OCI-LY7 (cell line): ENCODE measurements around the gene DUS1L. TPM values are rescaled to one million over a fixed set of nuclear protein-coding genes. Genes with fewer than 3 reads are reported as not detected.

Source experiments
- total RNA-seq, 2 experiments: library from RNA; depleted of rRNA in 1 of 2; stranded (reverse); fragments of >200 nt in 1 of 2; shearing (Covaris generic) in 1 of 2; gene quantifications; 2 replicates each; pipeline ENCODE4 v1.2.3, GENCODE V29; 2014 to 2022

DUS1L gene
- total RNA-seq, 2 experiments from 2014 or later = 320 to 388 TPM

Other genes with a start within 250 kb of the DUS1L start
- 249 and 288 TPM in 2 replicates for gene MCRIP1, start 232.5 kb downstream of the DUS1L start, total RNA-seq (2014; rRNA removed; shearing (Covaris generic))
- gene MCRIP1, start 232.5 kb downstream of the DUS1L start, total RNA-seq (2022) = 170 and 180 TPM in 2 replicates
- gene PPP1R27, start 230.8 kb downstream of the DUS1L start, total RNA-seq (2014; rRNA removed; shearing (Covaris generic)) = not detected in 2 replicates
- not detected in 2 replicates for gene PPP1R27, start 230.8 kb downstream of the DUS1L start, total RNA-seq (2022)
- gene P4HB, start 205.3 kb downstream of the DUS1L start, total RNA-seq (2014; rRNA removed; shearing (Covaris generic)) = 388 and 393 TPM in 2 replicates
- 502 and 577 TPM in 2 replicates for gene P4HB, start 205.3 kb downstream of the DUS1L start, total RNA-seq (2022)
- 233 and 265 TPM in 2 replicates for gene ARHGDIA, start 194.5 kb downstream of the DUS1L start, total RNA-seq (2014; rRNA removed; shearing (Covaris generic))
- gene ARHGDIA, start 194.5 kb downstream of the DUS1L start, total RNA-seq (2022) = 663 and 715 TPM in 2 replicates
- gene ALYREF, start 174.2 kb downstream of the DUS1L start, total RNA-seq (2014; rRNA removed; shearing (Covaris generic)) = 474 and 621 TPM in 2 replicates
- 377 and 431 TPM in 2 replicates for gene ALYREF, start 174.2 kb downstream of the DUS1L start, total RNA-seq (2022)
- gene ANAPC11, start 174.1 kb downstream of the DUS1L start, total RNA-seq (2014; rRNA removed; shearing (Covaris generic)) = 265 and 315 TPM in 2 replicates
- 225 and 227 TPM in 2 replicates for gene ANAPC11, start 174.1 kb downstream of the DUS1L start, total RNA-seq (2022)
- gene NPB, start 163.6 kb downstream of the DUS1L start, total RNA-seq (2014; rRNA removed; shearing (Covaris generic)) = 3.2 and 3.9 TPM in 2 replicates
- 2.5 and 2.8 TPM in 2 replicates for gene NPB, start 163.6 kb downstream of the DUS1L start, total RNA-seq (2022)
- 70.1 and 70.4 TPM in 2 replicates for gene PCYT2, start 154.4 kb downstream of the DUS1L start, total RNA-seq (2014; rRNA removed; shearing (Covaris generic))
- gene PCYT2, start 154.4 kb downstream of the DUS1L start, total RNA-seq (2022) = 104 and 108 TPM in 2 replicates
- gene SIRT7, start 147.6 kb downstream of the DUS1L start, total RNA-seq (2014; rRNA removed; shearing (Covaris generic)) = 43.3 and 49.1 TPM in 2 replicates
- gene SIRT7, start 147.6 kb downstream of the DUS1L start, total RNA-seq (2022) = 57.6 and 69.3 TPM in 2 replicates
- 16.9 and 22.7 TPM in 2 replicates for gene MAFG, start 138.1 kb downstream of the DUS1L start, total RNA-seq (2014; rRNA removed; shearing (Covaris generic))
- gene MAFG, start 138.1 kb downstream of the DUS1L start, total RNA-seq (2022) = 30.1 and 33.6 TPM in 2 replicates
- 211 and 239 TPM in 2 replicates for gene PYCR1, start 128.5 kb downstream of the DUS1L start, total RNA-seq (2014; rRNA removed; shearing (Covaris generic))
- 165 and 173 TPM in 2 replicates for gene PYCR1, start 128.5 kb downstream of the DUS1L start, total RNA-seq (2022)
- 0.19 TPM in 1 of 2 replicates, not detected in the other for gene MYADML2, start 118.6 kb downstream of the DUS1L start, total RNA-seq (2014; rRNA removed; shearing (Covaris generic))
- gene MYADML2, start 118.6 kb downstream of the DUS1L start, total RNA-seq (2022) = not detected in 2 replicates
- 3.6 and 4.4 TPM in 2 replicates for gene NOTUM, start 104.6 kb downstream of the DUS1L start, total RNA-seq (2014; rRNA removed; shearing (Covaris generic))
- 0.88 and 1.9 TPM in 2 replicates for gene NOTUM, start 104.6 kb downstream of the DUS1L start, total RNA-seq (2022)
- gene ASPSCR1, start 88.2 kb downstream of the DUS1L start, total RNA-seq (2014; rRNA removed; shearing (Covaris generic)) = 66.7 and 89.1 TPM in 2 replicates
- 77.8 and 81.8 TPM in 2 replicates for gene ASPSCR1, start 88.2 kb downstream of the DUS1L start, total RNA-seq (2022)
- 249 and 251 TPM in 2 replicates for gene CENPX, start 42.9 kb downstream of the DUS1L start, total RNA-seq (2014; rRNA removed; shearing (Covaris generic))
- gene CENPX, start 42.9 kb downstream of the DUS1L start, total RNA-seq (2022) = 107 and 130 TPM in 2 replicates
- 52.0 and 62.6 TPM in 2 replicates for gene LRRC45, start 42.5 kb downstream of the DUS1L start, total RNA-seq (2014; rRNA removed; shearing (Covaris generic))
- 40.9 and 41.2 TPM in 2 replicates for gene LRRC45, start 42.5 kb downstream of the DUS1L start, total RNA-seq (2022)
- 15.7 and 24.4 TPM in 2 replicates for gene RAC3, start 34.1 kb downstream of the DUS1L start, total RNA-seq (2014; rRNA removed; shearing (Covaris generic))
- 15.1 and 16.4 TPM in 2 replicates for gene RAC3, start 34.1 kb downstream of the DUS1L start, total RNA-seq (2022)
- 138 and 147 TPM in 2 replicates for gene DCXR, start 28.1 kb downstream of the DUS1L start, total RNA-seq (2014; rRNA removed; shearing (Covaris generic))
- gene DCXR, start 28.1 kb downstream of the DUS1L start, total RNA-seq (2022) = 132 and 138 TPM in 2 replicates
- gene RFNG, start 14.0 kb downstream of the DUS1L start, total RNA-seq (2014; rRNA removed; shearing (Covaris generic)) = 50.5 and 59.4 TPM in 2 replicates
- 41.3 and 47.3 TPM in 2 replicates for gene RFNG, start 14.0 kb downstream of the DUS1L start, total RNA-seq (2022)
- gene GPS1, start 13.9 kb downstream of the DUS1L start, total RNA-seq (2014; rRNA removed; shearing (Covaris generic)) = 137 and 169 TPM in 2 replicates
- 123 and 133 TPM in 2 replicates for gene GPS1, start 13.9 kb downstream of the DUS1L start, total RNA-seq (2022)
- gene FASN, start 32.4 kb upstream of the DUS1L start, total RNA-seq (2014; rRNA removed; shearing (Covaris generic)) = 94.4 and 111 TPM in 2 replicates
- gene FASN, start 32.4 kb upstream of the DUS1L start, total RNA-seq (2022) = 299 and 364 TPM in 2 replicates
- gene CCDC57, start 147.0 kb upstream of the DUS1L start, total RNA-seq (2014; rRNA removed; shearing (Covaris generic)) = 30.7 and 34.5 TPM in 2 replicates
- 56.1 and 58.7 TPM in 2 replicates for gene CCDC57, start 147.0 kb upstream of the DUS1L start, total RNA-seq (2022)
- 10.1 and 21.6 TPM in 2 replicates for gene SLC16A3, start 163.2 kb upstream of the DUS1L start, total RNA-seq (2014; rRNA removed; shearing (Covaris generic))
- gene SLC16A3, start 163.2 kb upstream of the DUS1L start, total RNA-seq (2022) = 28.3 and 55.0 TPM in 2 replicates
- gene CSNK1D, start 207.9 kb upstream of the DUS1L start, total RNA-seq (2014; rRNA removed; shearing (Covaris generic)) = 39.7 and 53.0 TPM in 2 replicates
- 170 and 181 TPM in 2 replicates for gene CSNK1D, start 207.9 kb upstream of the DUS1L start, total RNA-seq (2022)